GM12875 (cell line): ENCODE measurements around the gene PLEKHA6.

Experiments
- H3K4me3 ChIP-seq: one replicate; pipeline ENCODE4 v1.5.1; 2011; ENCODE audit warnings: low read depth, low read length, control low read depth
- TF ChIP-seq, protein P1 (sequence below): IDR thresholded peaks from 2 replicates; pipeline ENCODE4 v1.5.1; 2011; ENCODE audit warnings: low read depth, mild to moderate bottlenecking, control low read depth, inconsistent platforms, low read length, moderate library complexity, borderline replicate concordance; ENCODE audit not compliant: insufficient read depth

Gene PLEKHA6

GRCh38 chr1:204256531-204256930 is 103.2 kb downstream of the PLEKHA6 start:
- H3K4me3 ChIP-seq = no peak overlapping the region
- TF ChIP-seq, protein P1, sequence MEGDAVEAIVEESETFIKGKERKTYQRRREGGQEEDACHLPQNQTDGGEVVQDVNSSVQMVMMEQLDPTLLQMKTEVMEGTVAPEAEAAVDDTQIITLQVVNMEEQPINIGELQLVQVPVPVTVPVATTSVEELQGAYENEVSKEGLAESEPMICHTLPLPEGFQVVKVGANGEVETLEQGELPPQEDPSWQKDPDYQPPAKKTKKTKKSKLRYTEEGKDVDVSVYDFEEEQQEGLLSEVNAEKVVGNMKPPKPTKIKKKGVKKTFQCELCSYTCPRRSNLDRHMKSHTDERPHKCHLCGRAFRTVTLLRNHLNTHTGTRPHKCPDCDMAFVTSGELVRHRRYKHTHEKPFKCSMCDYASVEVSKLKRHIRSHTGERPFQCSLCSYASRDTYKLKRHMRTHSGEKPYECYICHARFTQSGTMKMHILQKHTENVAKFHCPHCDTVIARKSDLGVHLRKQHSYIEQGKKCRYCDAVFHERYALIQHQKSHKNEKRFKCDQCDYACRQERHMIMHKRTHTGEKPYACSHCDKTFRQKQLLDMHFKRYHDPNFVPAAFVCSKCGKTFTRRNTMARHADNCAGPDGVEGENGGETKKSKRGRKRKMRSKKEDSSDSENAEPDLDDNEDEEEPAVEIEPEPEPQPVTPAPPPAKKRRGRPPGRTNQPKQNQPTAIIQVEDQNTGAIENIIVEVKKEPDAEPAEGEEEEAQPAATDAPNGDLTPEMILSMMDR = no peak

DNA sequence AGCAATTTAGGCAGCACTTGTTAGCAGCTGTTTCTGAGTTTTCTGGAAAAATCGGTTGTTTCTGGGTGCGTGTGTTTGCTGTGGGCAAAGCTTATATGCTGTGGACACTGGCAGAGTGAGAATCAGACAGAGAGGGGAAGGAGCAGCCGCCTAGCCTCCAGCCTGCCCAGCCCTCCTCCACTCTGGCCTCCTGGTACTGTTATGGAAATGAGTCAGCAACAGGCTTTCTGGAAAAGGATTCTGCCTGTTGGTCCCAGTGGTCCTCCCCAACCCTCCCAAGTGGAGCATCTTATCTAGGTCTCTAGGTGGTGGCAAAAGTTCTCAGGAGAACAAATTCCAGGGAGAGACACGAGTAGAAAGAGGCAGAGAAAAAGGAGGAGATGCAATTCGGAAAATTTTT is 103.8 kb downstream of the PLEKHA6 start:
- TF ChIP-seq, protein P1 = no peak
- no peak overlapping the region for H3K4me3 ChIP-seq

- H3K4me3 ChIP-seq = no peak overlapping the region
- TF ChIP-seq, protein P1 = no peak
These were observed 104.5 kb downstream of the PLEKHA6 start for GRCh38 chr1:204255225-204255624.

GRCh38 chr1:204254031-204254661 is 105.6 kb downstream of the PLEKHA6 start:
- H3K4me3 ChIP-seq = no peak overlapping the region
- TF ChIP-seq, protein P1 = no peak

GRCh38 chr1:204251926-204252689 is 107.6 kb downstream of the PLEKHA6 start:
- no peak overlapping the region for H3K4me3 ChIP-seq
- TF ChIP-seq, protein P1 = no peak

DNA sequence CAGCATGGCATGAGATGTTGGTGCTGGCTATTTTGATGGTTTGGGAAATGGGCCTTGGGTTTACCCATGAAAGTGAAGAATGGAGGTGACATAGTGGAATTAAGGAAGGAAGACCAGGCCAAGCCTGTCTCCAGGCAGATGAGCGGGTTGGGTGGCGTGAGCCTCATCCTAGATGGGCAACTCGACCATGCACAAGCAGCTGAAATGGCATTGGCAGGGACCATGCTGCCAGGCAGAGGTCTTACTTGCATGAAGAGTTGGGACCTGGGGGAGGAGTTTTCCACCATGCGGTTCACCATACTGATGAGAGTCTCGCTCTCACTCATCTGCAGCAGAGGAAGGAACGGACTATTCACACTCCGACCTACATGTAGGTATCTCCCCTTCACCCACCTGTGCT is 108.4 kb downstream of the PLEKHA6 start:
- TF ChIP-seq, protein P1 = no peak

GRCh38 chr1:204250428-204251030 is 109.2 kb downstream of the PLEKHA6 start:
- H3K4me3 ChIP-seq = no peak overlapping the region
- TF ChIP-seq, protein P1 = no peak

More for the DNA sequence above, 108.4 kb downstream of the PLEKHA6 start:
- no peak overlapping the region for H3K4me3 ChIP-seq
